ENCODE measurements around the gene APCDD1.

Gene APCDD1

DNA sequence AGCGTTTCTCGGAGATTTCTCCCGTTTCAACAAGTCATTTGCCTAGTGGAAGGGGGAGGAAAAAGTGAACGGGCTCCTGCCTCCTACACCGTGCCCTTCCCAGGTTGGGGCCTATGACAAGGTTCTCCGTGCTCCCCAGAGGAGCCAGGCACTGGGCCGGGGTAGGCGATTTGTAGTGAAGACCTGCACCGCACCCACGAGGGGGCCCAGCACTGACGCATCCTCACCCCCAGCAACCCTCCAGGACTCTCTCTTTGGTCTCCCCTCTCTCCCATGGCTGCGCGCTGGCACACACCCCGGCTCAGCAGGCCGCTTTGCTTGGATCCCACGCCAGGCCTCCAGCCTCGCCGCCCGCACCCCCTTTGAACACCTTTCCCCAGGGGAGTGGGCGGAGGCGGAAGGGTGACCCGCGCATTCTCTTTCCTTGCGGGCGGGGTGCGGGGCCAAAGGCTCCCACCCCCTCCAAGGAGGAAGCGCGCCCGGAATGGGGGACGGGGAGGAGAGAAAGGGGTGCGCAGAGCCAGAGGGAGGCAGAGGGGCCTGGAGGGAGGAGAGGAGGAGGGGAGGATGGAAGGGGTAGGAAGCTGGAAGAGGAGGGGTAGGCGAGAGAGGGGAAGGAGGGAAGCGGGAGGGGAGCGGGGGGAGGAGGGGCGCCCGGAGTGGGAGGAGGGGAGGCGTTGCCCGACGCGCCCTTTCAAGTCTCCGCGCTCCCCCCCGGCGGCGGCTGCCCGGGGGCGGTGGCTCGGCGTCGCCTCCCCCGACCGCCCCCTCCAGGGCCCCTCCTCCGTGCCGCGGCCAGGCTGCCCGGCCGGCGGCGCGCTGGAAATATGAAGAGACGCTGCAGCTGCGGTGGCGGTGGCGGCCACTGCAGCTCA is at the start of gene APCDD1:
Gene APCDD1 (plus strand): TSS at position 830 of the 875 bp plus-strand sequence. CDS start 347 bp downstream, outside the sequence.
- Histone ChIP-seq H3K9me3 (ENCODE audit: control insufficient read depth, low read length) (no peaks in the 10 kb centered on the region), H3K4me1 (ENCODE audit: control insufficient read depth, insufficient read depth, low read length) (peaks cover 32% of the 10 kb centered on the region), H3K4me3 (ENCODE audit: low read length) (peak within 1 kb of the TSS; percentile 90), H3K36me3 (ENCODE audit: control insufficient read depth, insufficient read depth, low read length, severe bottlenecking) (peaks cover 2% of the 10 kb centered on the region), H3K9ac (ENCODE audit: low read length) (peak within 1 kb of the TSS; percentile 95), H3K27me3 (replicated peaks; ENCODE audit: control insufficient read depth, insufficient read depth, low read length) (no peaks in the 10 kb centered on the region)
- peak; percentile 80 for DNase-seq (ENCODE audit: low read depth)

- Histone ChIP-seq H3K4me3 (ENCODE audit: low read length) (peak overlapping the region; percentile 78), H3K9ac (ENCODE audit: low read length) (peak overlapping the region; percentile 48), H3K36me3 (ENCODE audit: control insufficient read depth, insufficient read depth, low read length, severe bottlenecking) (no peaks in the 10 kb centered on the region), H3K9me3 (ENCODE audit: control insufficient read depth, low read length) (no peaks in the 10 kb centered on the region), H3K27me3 (replicated peaks; ENCODE audit: control insufficient read depth, insufficient read depth, low read length) (no peaks in the 10 kb centered on the region), H3K4me1 (ENCODE audit: control insufficient read depth, insufficient read depth, low read length) (peaks cover 19% of the 10 kb centered on the region)
- no peak for DNase-seq (ENCODE audit: low read depth)
Measured at GRCh38 chr18:10405014-10405493, 49.4 kb upstream of the APCDD1 start.

GRCh38 chr18:10405816-10406663 is 48.4 kb upstream of the APCDD1 start:
- Histone ChIP-seq H3K9ac (ENCODE audit: low read length) (no peak overlapping the region), H3K9me3 (ENCODE audit: control insufficient read depth, low read length) (no peaks in the 10 kb centered on the region), H3K4me1 (ENCODE audit: control insufficient read depth, insufficient read depth, low read length) (peaks cover 19% of the 10 kb centered on the region), H3K4me3 (ENCODE audit: low read length) (no peak overlapping the region), H3K36me3 (ENCODE audit: control insufficient read depth, insufficient read depth, low read length, severe bottlenecking) (no peaks in the 10 kb centered on the region), H3K27me3 (replicated peaks; ENCODE audit: control insufficient read depth, insufficient read depth, low read length) (no peaks in the 10 kb centered on the region)
- no peak for DNase-seq (ENCODE audit: low read depth)

GRCh38 chr18:10408131-10408530 is 46.3 kb upstream of the APCDD1 start:
- H3K36me3 ChIP-seq (ENCODE audit: control insufficient read depth, insufficient read depth, low read length, severe bottlenecking) = no peaks in the 10 kb centered on the region
- H3K9me3 ChIP-seq (ENCODE audit: control insufficient read depth, low read length) = no peaks in the 10 kb centered on the region

GRCh38 chr18:10409041-10409440 is 45.4 kb upstream of the APCDD1 start:
- Histone ChIP-seq H3K27me3 (replicated peaks; ENCODE audit: control insufficient read depth, insufficient read depth, low read length) (no peaks in the 10 kb centered on the region), H3K9ac (ENCODE audit: low read length) (no peak overlapping the region), H3K4me3 (ENCODE audit: low read length) (no peak overlapping the region), H3K4me1 (ENCODE audit: control insufficient read depth, insufficient read depth, low read length) (peaks cover 14% of the 10 kb centered on the region), H3K9me3 (ENCODE audit: control insufficient read depth, low read length) (no peaks in the 10 kb centered on the region), H3K36me3 (ENCODE audit: control insufficient read depth, insufficient read depth, low read length, severe bottlenecking) (no peaks in the 10 kb centered on the region)
- no peak for DNase-seq (ENCODE audit: low read depth)

More at GRCh38 chr18:10408131-10408530, 46.3 kb upstream of the APCDD1 start:
- DNase-seq (ENCODE audit: low read depth) = no peak
- Histone ChIP-seq H3K4me1 (ENCODE audit: control insufficient read depth, insufficient read depth, low read length) (peaks cover 19% of the 10 kb centered on the region), H3K4me3 (ENCODE audit: low read length) (no peak overlapping the region), H3K9ac (ENCODE audit: low read length) (no peak overlapping the region), H3K27me3 (replicated peaks; ENCODE audit: control insufficient read depth, insufficient read depth, low read length) (no peaks in the 10 kb centered on the region)

GRCh38 chr18:10410472-10411308 is 43.7 kb upstream of the APCDD1 start:
- Histone ChIP-seq H3K27me3 (replicated peaks; ENCODE audit: control insufficient read depth, insufficient read depth, low read length) (no peaks in the 10 kb centered on the region), H3K9me3 (ENCODE audit: control insufficient read depth, low read length) (no peaks in the 10 kb centered on the region), H3K4me1 (ENCODE audit: control insufficient read depth, insufficient read depth, low read length) (no peaks in the 10 kb centered on the region), H3K36me3 (ENCODE audit: control insufficient read depth, insufficient read depth, low read length, severe bottlenecking) (no peaks in the 10 kb centered on the region), H3K4me3 (ENCODE audit: low read length) (no peak overlapping the region), H3K9ac (ENCODE audit: low read length) (no peak overlapping the region)
- no peak for DNase-seq (ENCODE audit: low read depth)

GRCh38 chr18:10412933-10413332 is 41.5 kb upstream of the APCDD1 start:
- no peaks in the 10 kb centered on the region for H3K9me3 ChIP-seq (ENCODE audit: control insufficient read depth, low read length)
- no peak overlapping the region for H3K9ac ChIP-seq (ENCODE audit: low read length)
- H3K27me3 ChIP-seq (replicated peaks; ENCODE audit: control insufficient read depth, insufficient read depth, low read length) = no peaks in the 10 kb centered on the region
- no peak for DNase-seq (ENCODE audit: low read depth)
- no peak overlapping the region for H3K4me3 ChIP-seq (ENCODE audit: low read length)
- H3K4me1 ChIP-seq (ENCODE audit: control insufficient read depth, insufficient read depth, low read length) = peaks cover 5% of the 10 kb centered on the region
- no peaks in the 10 kb centered on the region for H3K36me3 ChIP-seq (ENCODE audit: control insufficient read depth, insufficient read depth, low read length, severe bottlenecking)

DNA sequence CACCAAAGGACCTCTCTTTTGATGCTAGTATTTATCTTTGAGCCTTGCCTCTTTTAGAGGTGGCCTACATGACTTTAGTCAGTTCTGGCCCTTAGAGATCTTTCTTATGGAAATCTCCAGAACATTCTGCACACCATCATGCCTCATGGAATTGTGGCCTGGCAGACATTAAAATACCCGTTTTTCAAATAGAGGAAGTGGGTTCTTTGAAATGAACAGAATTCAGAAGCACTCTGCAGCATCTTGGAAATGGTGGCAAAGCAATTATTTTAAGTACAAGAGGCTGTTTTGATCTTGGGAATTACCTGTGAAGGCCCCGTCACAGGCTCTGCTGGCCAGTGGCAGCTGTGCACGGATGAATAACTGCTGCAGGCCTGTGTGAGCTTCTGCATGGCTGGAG is 40.7 kb upstream of the APCDD1 start:
- H3K9me3 ChIP-seq (ENCODE audit: control insufficient read depth, low read length) = no peaks in the 10 kb centered on the region

DNA sequence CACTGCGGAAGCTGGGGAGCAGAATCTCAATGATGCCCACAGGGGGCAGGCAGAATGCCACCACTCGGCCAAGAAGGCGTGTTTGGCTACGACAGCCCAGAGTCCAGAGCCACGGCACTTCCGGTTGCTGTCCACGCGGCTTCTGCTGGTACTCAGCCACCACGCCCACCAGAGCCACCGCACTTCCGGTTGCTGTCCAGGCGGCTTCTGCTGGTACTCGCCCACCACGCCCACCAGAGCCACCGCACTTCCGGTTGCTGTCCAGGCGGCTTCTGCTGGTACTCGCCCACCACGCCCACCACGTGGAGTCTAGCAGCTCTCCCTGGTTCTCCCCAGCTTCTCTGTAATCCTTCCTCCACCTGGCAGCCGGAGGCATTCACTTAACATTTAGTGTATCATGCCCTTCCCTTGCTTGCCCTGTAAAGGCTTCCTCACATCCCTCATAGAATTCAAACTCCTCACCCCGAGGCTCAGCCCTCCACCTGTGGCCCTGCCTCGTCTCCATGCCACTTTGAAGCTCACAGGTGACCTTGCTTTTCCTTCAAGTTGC is 40.1 kb upstream of the APCDD1 start:
- Histone ChIP-seq H3K4me1 (ENCODE audit: control insufficient read depth, insufficient read depth, low read length) (peaks cover 6% of the 10 kb centered on the region), H3K9me3 (ENCODE audit: control insufficient read depth, low read length) (no peaks in the 10 kb centered on the region), H3K4me3 (ENCODE audit: low read length) (no peak overlapping the region), H3K9ac (ENCODE audit: low read length) (no peak overlapping the region), H3K27me3 (replicated peaks; ENCODE audit: control insufficient read depth, insufficient read depth, low read length) (no peaks in the 10 kb centered on the region), H3K36me3 (ENCODE audit: control insufficient read depth, insufficient read depth, low read length, severe bottlenecking) (no peaks in the 10 kb centered on the region)
- no peak for DNase-seq (ENCODE audit: low read depth)

More for the DNA sequence above, 40.7 kb upstream of the APCDD1 start:
- H3K27me3 ChIP-seq (replicated peaks; ENCODE audit: control insufficient read depth, insufficient read depth, low read length) = no peaks in the 10 kb centered on the region
- no peak overlapping the region for H3K9ac ChIP-seq (ENCODE audit: low read length)
- DNase-seq (ENCODE audit: low read depth) = no peak
- peaks cover 5% of the 10 kb centered on the region for H3K4me1 ChIP-seq (ENCODE audit: control insufficient read depth, insufficient read depth, low read length)
- no peak overlapping the region for H3K4me3 ChIP-seq (ENCODE audit: low read length)
- no peaks in the 10 kb centered on the region for H3K36me3 ChIP-seq (ENCODE audit: control insufficient read depth, insufficient read depth, low read length, severe bottlenecking)

GRCh38 chr18:10416065-10416464 is 38.4 kb upstream of the APCDD1 start:
- Histone ChIP-seq H3K4me1 (ENCODE audit: control insufficient read depth, insufficient read depth, low read length) (peaks cover 22% of the 10 kb centered on the region), H3K4me3 (ENCODE audit: low read length) (no peak overlapping the region), H3K27me3 (replicated peaks; ENCODE audit: control insufficient read depth, insufficient read depth, low read length) (no peaks in the 10 kb centered on the region), H3K9me3 (ENCODE audit: control insufficient read depth, low read length) (peaks cover 5% of the 10 kb centered on the region), H3K9ac (ENCODE audit: low read length) (no peak overlapping the region), H3K36me3 (ENCODE audit: control insufficient read depth, insufficient read depth, low read length, severe bottlenecking) (no peaks in the 10 kb centered on the region)
- DNase-seq (ENCODE audit: low read depth) = no peak

All from adipocyte (in vitro differentiated cells).